Sigmoid colon (tissue), 4 donors: ENCODE data around the gene MC1R.

Source experiments
- CTCF ChIP-seq, 4 experiments: fragments of 450-650 bp in 3 of 4; fragments of 200-600 bp in 1 of 4; IDR thresholded peaks; one replicate each; pipeline ENCODE4 v1.5.1; 2016 to 2019; ENCODE audit warnings: antibody characterized with exemption in 4 of 4, mild to moderate bottlenecking in 3 of 4, moderate library complexity in 2 of 4
- EP300 ChIP-seq, 4 donors: sonication (generic); formaldehyde crosslinking; IDR thresholded peaks; one replicate each; pipeline ENCODE4 v1.6.1; 2017; ENCODE audit warnings: antibody characterized with exemption in 4 of 4
- POLR2A ChIP-seq, 2 donors: fragments of 450-650 bp; IDR thresholded peaks; one replicate each; pipeline ENCODE4 v1.6.1; 2016; ENCODE audit warnings: antibody characterized with exemption in 2 of 2, mild to moderate bottlenecking in 2 of 2, moderate library complexity in 2 of 2
- POLR2AphosphoS5 ChIP-seq, 4 donors: sonication (generic); formaldehyde crosslinking; IDR thresholded peaks; one replicate each; pipeline ENCODE4 v1.6.1; 2017; ENCODE audit warnings: antibody characterized with exemption in 4 of 4

GRCh38 chr16:89919535-89920406 lies 1.1 kb downstream of the MC1R start:
- TF ChIP-seq CTCF (IDR thresholded peaks at IDR 0.05): no peak
- no peak for TF ChIP-seq EP300 (IDR thresholded peaks at IDR 0.05)
- no peak for TF ChIP-seq POLR2A (IDR thresholded peaks at IDR 0.05)
- no peak for TF ChIP-seq POLR2AphosphoS5 (IDR thresholded peaks at IDR 0.05)
